SK-N-SH treated with all-trans-retinoic acid at 6 μM for 48 hours (cell line): Measurements from ENCODE around the gene CDK14.
A peak's percentile ranks its signal among the peaks of the same experiment; 100 is the strongest.

Source experiments
- ATAC-seq: fragments of 200-7000 bp; cut with Tn5 transposase; 3 replicates; pipeline ENCODE4 v1.9.1; 2020; ENCODE audit warnings: mild to moderate bottlenecking, moderate library complexity
- ARNTL ChIP-seq: fragments of 450-650 bp; formaldehyde crosslinking; IDR thresholded peaks from 2 replicates; pipeline ENCODE4 v1.5.0; 2020; ENCODE audit warnings: low read depth, mild to moderate bottlenecking, moderate library complexity, borderline replicate concordance
- BACH2 ChIP-seq: fragments of 250-450 bp; sonication (Bioruptor Pico); IDR thresholded peaks from 2 replicates; pipeline ENCODE4 v1.9.0; 2021; ENCODE audit warnings: mild to moderate bottlenecking, borderline replicate concordance
- CREB5 ChIP-seq: fragments of 250-450 bp; sonication (Bioruptor Pico); IDR thresholded peaks from 2 replicates; pipeline ENCODE4 v1.5.1; 2020; ENCODE audit warnings: low read depth, mild to moderate bottlenecking, moderate library complexity
- CSDC2 ChIP-seq: fragments of 250-450 bp; sonication (Bioruptor Pico); IDR thresholded peaks from 2 replicates; pipeline ENCODE4 v1.5.0; 2020; ENCODE audit warnings: mild to moderate bottlenecking, moderate library complexity
- CSRNP3 ChIP-seq: fragments of 250-450 bp; sonication (Bioruptor Pico); IDR thresholded peaks from 2 replicates; pipeline ENCODE4 v1.5.1; 2021; ENCODE audit warnings: mild to moderate bottlenecking, moderate library complexity
- GLIS3 ChIP-seq: fragments of 250-450 bp; sonication (Bioruptor Pico); IDR thresholded peaks from 2 replicates; pipeline ENCODE4 v1.5.0; 2020; ENCODE audit warnings: mild to moderate bottlenecking, moderate library complexity
- ISL1 ChIP-seq: fragments of 250-450 bp; sonication (Bioruptor Pico); IDR thresholded peaks from 2 replicates; pipeline ENCODE4 v2.1.2; 2022; ENCODE audit warnings: mild to moderate bottlenecking, moderate library complexity
- OSR1 ChIP-seq: fragments of 250-450 bp; sonication (Bioruptor Pico); IDR thresholded peaks from 2 replicates; pipeline ENCODE4 v1.8.0; 2022; ENCODE audit warnings: moderate library complexity, mild to moderate bottlenecking, inconsistent platforms
- PATZ1 ChIP-seq: fragments of 250-450 bp; sonication (Bioruptor Pico); IDR thresholded peaks from 2 replicates; pipeline ENCODE4 v1.8.0; 2020; ENCODE audit warnings: mild to moderate bottlenecking, moderate library complexity, borderline replicate concordance
- POU6F1 ChIP-seq: fragments of 250-450 bp; sonication (Bioruptor Pico); IDR thresholded peaks from 2 replicates; pipeline ENCODE4 v1.8.0; 2021; ENCODE audit warnings: low read depth, mild to moderate bottlenecking, moderate library complexity, borderline replicate concordance
- PPARA ChIP-seq: fragments of 250-450 bp; sonication (Bioruptor Pico); IDR thresholded peaks from 2 replicates; pipeline ENCODE4 v1.5.0; 2020; ENCODE audit warnings: mild to moderate bottlenecking, borderline replicate concordance
- RARB ChIP-seq: fragments of 250-450 bp; sonication (Bioruptor Pico); IDR thresholded peaks from 2 replicates; pipeline ENCODE4 v1.8.0; 2021; ENCODE audit warnings: mild to moderate bottlenecking, moderate library complexity
- SNAI2 ChIP-seq: fragments of 250-450 bp; sonication (Bioruptor Pico); IDR thresholded peaks from 2 replicates; pipeline ENCODE4 v1.5.0; 2020; ENCODE audit warnings: mild to moderate bottlenecking, moderate library complexity
- TCF4 ChIP-seq: fragments of 250-450 bp; sonication (Bioruptor Pico); IDR thresholded peaks from 2 replicates; pipeline ENCODE4 v1.8.0; 2021; ENCODE audit warnings: mild to moderate bottlenecking, moderate library complexity, borderline replicate concordance
- TOX ChIP-seq: fragments of 250-450 bp; sonication (Bioruptor Pico); IDR thresholded peaks from 2 replicates; pipeline ENCODE4 v1.8.0; 2021; ENCODE audit warnings: mild to moderate bottlenecking, moderate library complexity, borderline replicate concordance
- ZC3H10 ChIP-seq: fragments of 250-450 bp; sonication (Bioruptor Pico); IDR thresholded peaks from 2 replicates; pipeline ENCODE4 v1.5.1; 2021; ENCODE audit warnings: mild to moderate bottlenecking, moderate library complexity
- ZFP3 ChIP-seq: fragments of 250-450 bp; sonication (Bioruptor Pico); IDR thresholded peaks from 2 replicates; pipeline ENCODE4 v1.5.0; 2020; ENCODE audit warnings: mild to moderate bottlenecking, moderate library complexity
- ZFP30 ChIP-seq: fragments of 450-650 bp; formaldehyde crosslinking; IDR thresholded peaks from 2 replicates; pipeline ENCODE4 v1.5.0; 2022; ENCODE audit warnings: mild to moderate bottlenecking, moderate library complexity
- ZNF565 ChIP-seq: fragments of 450-650 bp; formaldehyde crosslinking; conservative IDR thresholded peaks from 2 replicates; pipeline ENCODE4 v1.5.0; 2020; ENCODE audit warnings: low read depth, mild to moderate bottlenecking, moderate library complexity
- ZNF8 ChIP-seq: fragments of 450-650 bp; formaldehyde crosslinking; IDR thresholded peaks from 2 replicates; pipeline ENCODE4 v1.5.0; 2020; ENCODE audit warnings: mild to moderate bottlenecking, moderate library complexity

CDK14 gene

GRCh38 chr7:90706072-90706716, 110.1 kb downstream of the CDK14 start:
- TF ChIP-seq ZC3H10 (CRISPR knock-in tag) (no peak), CSDC2 (CRISPR knock-in tag) (no peak), PPARA (no peak), ZNF8 (no peak), OSR1 (CRISPR knock-in tag) (no peak), TOX (CRISPR knock-in tag) (no peak), GLIS3 (CRISPR knock-in tag) (no peak), ZFP30 (no peak)
- ATAC-seq = no peak

- no peak for TF ChIP-seq ARNTL (CRISPR knock-in tag)
- TF ChIP-seq TOX (CRISPR knock-in tag) = no peak
- no peak for TF ChIP-seq ZFP30
- TF ChIP-seq CSRNP3 (CRISPR knock-in tag) = no peak
- no peak for TF ChIP-seq TCF4 (CRISPR knock-in tag)
- TF ChIP-seq RARB (CRISPR knock-in tag) = no peak
- no peak for TF ChIP-seq POU6F1
- no peak for TF ChIP-seq BACH2
- no peak for TF ChIP-seq CREB5 (CRISPR knock-in tag)
These were observed 112.8 kb downstream of the CDK14 start for GRCh38 chr7:90708841-90709317.

GRCh38 chr7:90709501-90710465, 113.7 kb downstream of the CDK14 start:
- TF ChIP-seq RARB (CRISPR knock-in tag) = no peak
- peak; percentile 71 for ATAC-seq

More at GRCh38 chr7:90708841-90709317, 112.8 kb downstream of the CDK14 start:
- peak; percentile 65 for ATAC-seq

- ATAC-seq = no peak; the same call in 2 of the 3 replicates
- no peak for TF ChIP-seq PATZ1 (CRISPR knock-in tag)
- no peak for TF ChIP-seq BACH2
- TF ChIP-seq ZNF565 (CRISPR knock-in tag) = no peak
- TF ChIP-seq RARB (CRISPR knock-in tag) = no peak
- no peak for TF ChIP-seq CSRNP3 (CRISPR knock-in tag)
- TF ChIP-seq ZNF8 = no peak
- TF ChIP-seq ZFP3 = no peak
- TF ChIP-seq ISL1 = no peak
- TF ChIP-seq GLIS3 (CRISPR knock-in tag) = no peak
- TF ChIP-seq TOX (CRISPR knock-in tag) = no peak
- no peak for TF ChIP-seq SNAI2 (CRISPR knock-in tag)
- no peak for TF ChIP-seq OSR1 (CRISPR knock-in tag)
- TF ChIP-seq CREB5 (CRISPR knock-in tag) = no peak
- TF ChIP-seq, all 23 proteins: peak for 0
These were observed 114.3 kb downstream of the CDK14 start for GRCh38 chr7:90710466-90710850.
